Pancreas (tissue), 10 donors: ENCODE data around the gene PLSCR1. TPM values are rescaled to one million over a fixed set of nuclear protein-coding genes. Genes with fewer than 3 reads are reported as not detected.

Experiments used
- ATAC-seq, 4 donors: fragments of 200-7000 bp; cut with Tn5 transposase; one replicate each; pipeline versions ENCODE4 v1.8.0 to v1.9.1; 2020; ENCODE audit warnings: mild to moderate bottlenecking in 4 of 4, moderate library complexity in 4 of 4
- DNase-seq, 6 donors: peaks; one replicate each; pipeline ENCODE4 v3.0.0-alpha.2; 2020
- FAIRE-seq: peaks from 2 replicates; lab custom pipeline; 2012; peaks lifted over from hg19 to GRCh38; lab: Jason Lieb, UNC
- H3K27ac ChIP-seq, 4 donors: fragments of 200-600 bp; sonication (generic); 1 replicate in 3 of 4; 2 replicates in 1 of 4; pipeline versions ENCODE4 v1.5.0 to v1.8.0; 2020
- H3K27me3 ChIP-seq, 4 donors: fragments of 200-600 bp; one replicate each; pipeline ENCODE4 v1.8.0; 2021
- H3K36me3 ChIP-seq, 3 donors: fragments of 200-600 bp; sonication (generic) in 1 of 3; one replicate each; pipeline versions ENCODE4 v1.5.0 to v1.8.0; 2020 to 2021
- H3K4me1 ChIP-seq, 3 donors: fragments of 200-600 bp; one replicate each; pipeline ENCODE4 v1.8.0; 2021
- H3K4me3 ChIP-seq, 4 donors: fragments of 200-600 bp; sonication (generic) in 2 of 4; one replicate each; pipeline versions ENCODE4 v1.5.0 to v1.8.0; 2020 to 2021
- H3K9me3 ChIP-seq, 4 donors: fragments of 200-600 bp; one replicate each; pipeline ENCODE4 v1.8.0; 2021
- CTCF ChIP-seq, 4 donors: fragments of 200-600 bp; sonication (generic) in 3 of 4; IDR thresholded peaks; one replicate each; pipeline versions ENCODE4 v1.5.0 to v1.8.0; 2021; ENCODE audit warnings: antibody characterized with exemption in 4 of 4
- WGBS, 2 donors: extraction: QIAGEN DNeasy Blood & Tissue Kit; methylation state at CpG; one replicate each; pipeline ENCODE4 v1.1.7; 2013; 5-methylcytosine and 5-hydroxymethylcytosine counted together
- intact Hi-C, 3 donors: fragments of 100-400 bp; cut with DNase I; formaldehyde crosslinking; loops; one replicate each; pipeline versions ENCODE4 v1.11.1 to v1.14.2; 2022
- polyA plus RNA-seq, 2 donors: library from polyadenylated mRNA; stranded (reverse); fragments of 200-250 nt; gene quantifications; one replicate each; pipeline ENCODE4 v1.2.3, GENCODE V29; 2013
- total RNA-seq, 6 donors: library from RNA; stranded (reverse); fragmentation: NEBNext Ultra II Directional in 4 of 6; extraction: Animal tissue kit (Norgen Biotek cat#: 25700) in 4 of 6; gene quantifications; one replicate each; pipeline versions ENCODE4 v1.2.1 to v1.2.4, GENCODE V29; 2021 to 2023
- donor health status: healthy with polysubstance abuse.
- donor health status: DM: no; HTN: no; CAD: no; lungs with moderate emphysema.
- donor health status: DM: no; HTN: no; CAD: no.
- donor health status: control.
- donor health status: control.
- donor health status: Bipolar disorder and iron deficiency.
- donor health status: DM: yes; HTN: yes; CAD: no.
- donor health status: DM: no; HTN: no; CAD: no.
- donor health status: DM: no; HTN: no; CAD: no.
- donor health status: DM: yes; HTN: yes; CAD: no.

The PLSCR1 gene
- total and polyA plus RNA-seq, 8 donors, result 23.8 to 117 (median 40.7) TPM

GRCh38 chr3:146536681-146537080 is 7.7 kb downstream of the PLSCR1 start:
- DNase-seq (no peak), FAIRE-seq (no peak), ATAC-seq (peak in 2 of 4 donors; percentile 14 to 23)
- Histone ChIP-seq H3K36me3 (peaks cover 0 to 5% (median 0%) of the 10 kb centered on the region in 3 donors), H3K27ac (no peak overlapping the region), H3K27me3 (no peaks in the 10 kb centered on the region), H3K9me3 (no peaks in the 10 kb centered on the region), H3K4me1 (peaks cover 0 to 43% (median 27%) of the 10 kb centered on the region in 3 donors), H3K4me3 (no peak overlapping the region)
- intact Hi-C loops, result no loop called here
- TF ChIP-seq CTCF (IDR thresholded peaks at IDR 0.05), result no peak

GRCh38 chr3:146532406-146532805 is 12.0 kb downstream of the PLSCR1 start:
- Histone ChIP-seq H3K27ac (no peak overlapping the region), H3K27me3 (no peaks in the 10 kb centered on the region), H3K4me3 (no peak overlapping the region), H3K9me3 (no peaks in the 10 kb centered on the region), H3K4me1 (peaks cover 0 to 18% (median 11%) of the 10 kb centered on the region in 3 donors), H3K36me3 (peaks cover 0 to 26% (median 0%) of the 10 kb centered on the region in 3 donors)
- intact Hi-C loops, result no loop called here
- no peak for FAIRE-seq
- TF ChIP-seq CTCF (IDR thresholded peaks at IDR 0.05), result no peak
- ATAC-seq, result no peak
- 70 to 76% methylated on average over 2 of the region's 2 CpGs for WGBS, 2 donors
- no peak for DNase-seq

- Histone ChIP-seq H3K4me3 (no peak overlapping the region), H3K4me1 (peaks cover 0 to 6% (median 0%) of the 10 kb centered on the region in 3 donors), H3K36me3 (peaks cover 0 to 26% (median 0%) of the 10 kb centered on the region in 3 donors), H3K9me3 (no peaks in the 10 kb centered on the region), H3K27me3 (no peaks in the 10 kb centered on the region), H3K27ac (no peak overlapping the region)
- WGBS, 2 donors, result 75 to 76% methylated on average over 2 of the region's 2 CpGs
- no peak for TF ChIP-seq CTCF (IDR thresholded peaks at IDR 0.05)
- no peak for FAIRE-seq
- no peak for ATAC-seq
- intact Hi-C loops, result no loop called here
- DNase-seq, result no peak
Observed at GRCh38 chr3:146530609-146531008, 13.8 kb downstream of the PLSCR1 start.

- Histone ChIP-seq H3K27ac (no peak overlapping the region), H3K4me1 (peaks cover 0 to 6% (median 0%) of the 10 kb centered on the region in 3 donors), H3K36me3 (peaks cover 0 to 26% (median 0%) of the 10 kb centered on the region in 3 donors), H3K27me3 (no peaks in the 10 kb centered on the region), H3K9me3 (no peaks in the 10 kb centered on the region), H3K4me3 (no peak overlapping the region)
- intact Hi-C loops, result no loop called here
- 50 to 57% methylated on average over 2 of the region's 2 CpGs for WGBS, 2 donors
- no peak for TF ChIP-seq CTCF (IDR thresholded peaks at IDR 0.05)
- DNase-seq, result no peak
- ATAC-seq, result peak in 3 of 4 donors; percentile 17 to 51 (median 25)
- FAIRE-seq, result no peak
Observed at GRCh38 chr3:146529021-146529420, 15.4 kb downstream of the PLSCR1 start.

GRCh38 chr3:146524961-146525360 is 19.4 kb downstream of the PLSCR1 start:
- H3K36me3 ChIP-seq, result peaks cover 0 to 9% (median 0%) of the 10 kb centered on the region in 3 donors
- no peaks in the 10 kb centered on the region for H3K9me3 ChIP-seq
- FAIRE-seq, result no peak
- ATAC-seq, result no peak
- intact Hi-C loops, result no loop called here
- no peak overlapping the region for H3K27ac ChIP-seq
- TF ChIP-seq CTCF (IDR thresholded peaks at IDR 0.05), result no peak
- no peak overlapping the region for H3K4me3 ChIP-seq
- no peaks in the 10 kb centered on the region for H3K27me3 ChIP-seq
- peaks cover 0 to 6% (median 0%) of the 10 kb centered on the region in 3 donors for H3K4me1 ChIP-seq
- no peak for DNase-seq
- 79 to 80% methylated on average over 2 of the region's 2 CpGs for WGBS, 2 donors
